ENCODE results near the gene MAGI2.
A peak's percentile ranks its signal among the peaks of the same experiment; 100 is the strongest.

Gene MAGI2

DNA sequence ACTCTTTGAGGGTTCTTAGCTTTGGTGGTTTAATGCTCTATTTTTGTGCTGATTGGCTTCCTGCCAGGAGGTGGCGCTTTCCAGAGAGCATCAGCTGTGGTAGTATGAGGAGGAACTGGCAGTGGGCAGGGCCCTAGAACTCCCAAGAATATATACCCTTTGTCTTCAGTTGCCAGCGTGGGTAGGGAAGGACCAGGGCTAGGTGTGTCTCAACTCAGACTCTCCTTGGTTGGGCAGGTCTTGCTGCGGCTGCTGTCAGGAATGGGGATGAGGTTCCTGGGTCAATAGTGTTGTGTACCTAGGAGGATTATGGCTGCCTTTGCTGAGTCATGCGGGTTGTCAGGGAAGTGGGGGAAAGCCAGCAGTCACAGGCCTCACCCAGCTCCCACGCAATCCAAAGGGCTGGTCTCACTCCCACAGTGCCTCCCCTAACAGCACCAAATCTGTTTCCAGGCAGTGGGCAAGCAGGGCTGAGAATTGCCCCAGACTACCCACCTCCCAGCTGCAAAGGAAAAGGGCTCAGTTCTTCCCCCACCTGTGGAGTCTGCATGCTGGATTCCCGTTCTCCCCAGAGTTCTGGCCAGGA, 1463.4 kb downstream of the MAGI2 start:
- FAIRE-seq (no peak), DNase-seq (ENCODE audit: extremely low spot score, insufficient read length, low read depth) (no peak)

DNA sequence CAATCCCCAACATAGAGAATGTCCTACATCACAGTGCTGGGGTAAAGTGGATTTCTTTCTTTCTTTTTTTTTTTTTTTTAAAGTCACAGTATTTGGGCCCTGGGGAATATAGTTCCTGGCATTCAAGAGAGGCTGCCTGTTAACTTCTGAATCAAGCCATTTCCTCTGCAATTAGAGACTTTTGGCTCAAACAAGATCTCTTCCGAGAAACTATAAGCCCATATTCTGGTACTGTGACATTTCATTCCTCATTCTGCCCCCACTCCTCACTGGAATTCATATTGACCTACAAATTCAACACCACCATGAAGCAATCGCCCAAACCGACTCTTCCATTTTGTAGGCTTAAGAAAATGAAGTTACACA, 1467.5 kb downstream of the MAGI2 start:
- FAIRE-seq (no peak), DNase-seq (ENCODE audit: extremely low spot score, insufficient read length, low read depth) (no peak)

DNA sequence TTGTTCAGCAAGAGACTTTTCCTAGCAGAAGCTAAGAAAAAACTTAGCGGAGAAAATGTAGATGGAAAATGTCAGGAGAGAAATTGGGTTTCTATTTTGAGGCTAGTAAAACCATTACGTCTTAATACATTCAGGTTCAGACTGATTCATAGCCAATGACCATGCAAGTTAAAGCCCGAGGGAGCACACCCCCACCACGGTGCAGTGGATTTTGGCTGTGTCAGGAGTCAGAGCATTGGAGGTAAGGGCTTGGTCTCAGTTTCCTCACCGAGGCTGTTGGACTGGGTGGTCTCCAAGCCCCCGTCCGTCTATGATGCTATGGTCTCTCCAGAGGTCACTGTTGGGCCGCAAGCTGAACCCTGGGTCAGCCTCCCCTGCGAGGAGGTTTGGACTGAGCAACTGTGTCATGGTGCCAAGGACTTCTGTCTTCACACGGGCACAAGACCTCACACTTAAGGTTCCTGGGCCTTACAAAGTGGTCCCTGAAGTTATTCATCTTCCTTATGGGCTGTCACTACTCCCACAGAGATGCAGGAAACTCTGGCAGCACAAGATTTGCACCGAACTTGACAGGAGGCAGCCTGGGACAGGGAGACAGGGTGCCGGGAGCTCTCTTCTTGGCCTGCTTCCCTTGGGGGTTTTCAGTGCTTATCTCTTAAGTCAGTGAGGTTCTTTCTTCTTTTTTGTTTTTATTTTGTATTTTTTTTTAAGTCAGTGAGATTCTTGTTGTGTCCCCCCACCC, 1468.1 kb downstream of the MAGI2 start:
- DNase-seq (ENCODE audit: extremely low spot score, insufficient read length, low read depth) = no peak
- no peak for FAIRE-seq

DNA sequence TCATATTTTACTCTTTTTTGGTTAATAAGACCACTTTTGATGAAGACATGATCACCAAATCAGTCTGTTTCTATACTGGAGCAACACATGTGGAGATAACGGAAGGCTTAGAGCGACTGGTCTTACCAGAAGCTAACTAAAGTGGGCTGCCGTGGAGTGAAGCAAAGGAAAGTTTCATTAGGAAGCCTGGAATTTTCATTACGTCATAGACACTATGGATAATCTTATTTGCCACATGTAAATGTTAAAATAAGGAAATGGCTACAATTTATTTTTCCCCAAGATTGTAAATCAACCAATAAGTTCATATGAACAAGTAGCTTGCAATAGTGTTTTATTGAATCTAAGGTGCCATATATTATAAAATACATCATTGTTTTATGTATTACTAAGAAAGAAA, 1469.5 kb downstream of the MAGI2 start:
- FAIRE-seq (no peak), DNase-seq (ENCODE audit: extremely low spot score, insufficient read length, low read depth) (no peak)

DNA sequence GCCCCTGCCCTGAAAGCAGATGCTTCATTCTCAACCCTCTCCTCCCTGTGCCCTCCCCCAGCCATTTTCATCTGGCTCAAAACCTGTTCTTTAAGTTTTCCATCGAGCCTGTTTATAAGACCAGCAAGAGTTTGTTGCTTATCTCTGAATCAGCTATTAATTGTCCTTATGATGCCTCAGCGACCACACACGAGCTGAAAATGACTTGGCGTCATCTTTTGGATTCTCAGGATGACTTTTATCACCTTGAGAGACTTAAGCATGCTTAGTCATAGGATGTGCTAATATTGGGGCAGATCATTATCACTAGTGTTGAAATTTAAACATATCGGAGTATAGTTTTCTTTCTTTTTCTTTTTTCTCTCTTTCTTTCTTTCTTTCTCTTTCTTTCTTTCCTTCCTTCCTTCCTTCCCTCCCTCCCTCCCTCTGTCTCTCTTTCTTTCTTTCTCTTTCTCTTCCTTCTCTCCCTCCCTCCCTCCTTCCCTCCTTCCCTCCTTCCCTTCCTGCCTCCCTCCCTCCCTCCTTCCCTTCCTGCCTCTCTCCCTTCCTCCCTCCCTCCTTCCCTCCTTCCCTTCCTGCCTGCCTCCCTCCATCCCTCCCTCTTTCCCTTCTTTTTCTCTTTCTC, 1470.4 kb downstream of the MAGI2 start:
- FAIRE-seq (no peak), DNase-seq (ENCODE audit: extremely low spot score, insufficient read length, low read depth) (no peak)

DNA sequence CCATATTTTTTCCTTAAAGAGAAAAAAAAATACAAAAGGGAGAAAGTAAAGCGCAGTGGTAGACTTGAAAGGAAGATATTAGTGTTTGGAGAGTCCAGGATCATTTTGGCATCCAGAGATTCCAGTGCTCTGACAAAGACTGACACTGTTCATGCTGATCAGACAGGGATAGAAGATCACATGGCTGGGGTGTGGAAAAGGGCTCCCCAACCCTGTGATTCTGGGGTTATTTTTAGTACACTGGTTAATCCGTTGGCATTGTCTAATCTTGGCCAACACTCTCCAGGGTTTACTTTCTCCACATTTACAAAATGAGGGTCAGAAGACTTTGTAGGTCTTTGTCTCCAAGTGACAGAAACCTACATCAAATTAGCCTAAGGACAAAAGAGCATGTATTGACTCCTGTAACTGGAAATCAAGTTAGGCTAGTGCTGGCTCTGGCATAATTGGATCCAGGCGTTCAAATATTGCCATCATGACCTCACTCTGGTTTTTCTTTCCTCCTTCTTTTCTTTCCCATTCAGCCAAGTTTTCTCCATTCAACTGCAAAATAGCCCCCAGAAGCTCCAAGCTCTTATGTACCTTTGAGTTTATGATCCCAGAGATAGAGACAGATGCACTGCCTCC, 1473.3 kb downstream of the MAGI2 start:
- FAIRE-seq (no peak), DNase-seq (ENCODE audit: extremely low spot score, insufficient read length, low read depth) (no peak)

DNA sequence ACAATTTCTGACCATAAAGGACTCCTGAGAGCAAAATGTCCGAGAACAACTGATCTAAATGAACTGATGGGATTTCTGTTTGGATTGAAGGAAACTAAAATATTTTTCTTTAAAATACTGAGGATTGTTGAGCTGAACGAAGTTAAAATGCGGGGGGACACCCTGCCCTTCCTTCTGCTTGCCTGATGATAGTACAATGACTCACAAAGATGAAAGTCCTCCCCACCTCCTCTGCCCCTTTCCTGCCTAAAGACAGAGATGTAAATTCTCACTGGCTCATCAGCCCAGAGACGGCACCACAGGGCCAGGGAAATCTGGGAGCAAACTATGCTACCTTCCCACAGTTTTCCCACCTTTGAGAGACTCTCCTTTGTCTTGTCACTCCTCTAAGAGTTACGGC, 1474.2 kb downstream of the MAGI2 start:
- FAIRE-seq (no peak), DNase-seq (ENCODE audit: extremely low spot score, insufficient read length, low read depth) (no peak)

DNA sequence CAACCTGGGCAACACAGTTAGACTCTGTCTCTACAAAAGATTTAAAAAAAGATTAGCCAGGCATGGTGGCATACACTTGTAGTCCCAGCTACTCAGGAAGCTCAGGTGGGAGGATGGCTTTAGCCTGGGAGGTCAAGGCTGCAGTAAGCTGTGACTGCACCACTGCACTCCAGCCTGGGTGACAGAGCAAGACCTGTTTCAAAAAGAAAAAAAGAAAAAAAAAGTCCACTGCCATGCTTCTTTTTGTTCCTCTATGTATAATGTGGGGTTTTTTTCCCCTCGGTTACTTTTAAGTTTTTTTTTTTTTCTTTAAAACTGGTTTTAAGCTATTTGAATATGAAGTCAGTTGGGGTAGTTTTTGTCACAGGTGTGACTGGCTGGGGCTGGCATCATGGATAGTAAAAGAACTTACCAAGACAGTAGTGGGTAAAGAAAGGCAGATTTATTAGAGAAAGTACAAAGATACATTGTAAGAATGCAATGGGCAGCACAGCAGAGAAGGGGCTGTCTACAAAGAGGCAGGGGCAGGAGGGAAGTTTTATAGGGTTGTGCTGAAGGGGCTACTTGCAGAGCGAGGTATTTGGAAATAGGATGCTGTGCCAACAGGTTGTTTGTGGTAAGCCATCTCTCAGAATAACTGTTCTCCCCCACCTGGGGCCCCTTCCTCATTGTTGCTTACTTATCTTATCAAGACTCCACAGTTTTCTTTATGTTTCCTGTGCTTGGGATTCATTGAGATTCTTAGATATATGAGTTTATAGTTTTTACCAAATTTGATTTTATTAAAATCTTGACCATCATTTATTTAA, 1477.6 kb downstream of the MAGI2 start:
- FAIRE-seq (peak; percentile 18), DNase-seq (ENCODE audit: extremely low spot score, insufficient read length, low read depth) (no peak)

DNA sequence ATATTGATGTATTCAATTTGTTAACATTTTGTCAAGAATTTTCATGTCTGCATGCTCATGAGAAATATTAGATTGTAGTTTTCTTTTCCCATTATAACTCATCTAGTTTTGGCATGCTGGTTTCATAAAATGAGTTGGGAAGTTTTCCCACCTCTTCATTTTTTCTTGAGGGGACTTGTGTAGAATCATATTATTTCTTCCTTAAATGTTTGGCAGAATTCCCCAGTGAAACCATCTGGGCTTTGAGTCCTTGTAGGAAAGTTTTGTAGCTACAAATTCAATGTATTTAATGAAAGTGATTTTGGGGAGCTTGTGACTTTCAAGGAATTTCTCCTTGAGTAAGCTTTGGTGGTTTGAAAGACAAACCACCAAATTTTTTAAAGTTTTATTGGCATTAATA, 1481.7 kb downstream of the MAGI2 start:
- no peak for DNase-seq (ENCODE audit: extremely low spot score, insufficient read length, low read depth)
- no peak for FAIRE-seq

DNA sequence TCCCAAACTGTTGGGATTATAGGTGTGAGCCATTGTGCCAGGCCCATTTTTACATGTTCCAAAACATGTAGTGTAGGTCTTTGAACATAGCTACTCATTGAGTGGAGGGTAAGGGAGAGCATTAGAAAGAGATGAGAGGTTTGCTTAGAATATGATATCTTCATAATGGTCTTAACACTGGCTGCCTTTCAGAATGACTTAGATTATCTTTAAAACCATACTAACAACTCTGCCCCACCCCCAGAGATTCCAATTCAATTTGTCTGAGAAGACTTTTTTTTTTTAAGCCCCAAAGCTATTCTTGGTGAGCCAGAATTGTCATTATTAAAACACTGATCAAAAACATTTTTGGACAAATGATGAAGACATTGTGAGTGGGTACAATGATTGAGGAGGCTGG, 1486.0 kb downstream of the MAGI2 start:
- FAIRE-seq (no peak), DNase-seq (ENCODE audit: extremely low spot score, insufficient read length, low read depth) (no peak)

Measured in GM18507 (cell line).